ENCODE results near the gene TET3. TPM values are rescaled to one million over a fixed set of nuclear protein-coding genes. Genes with fewer than 3 reads are reported as not detected.
A peak's percentile ranks its signal among the peaks of the same experiment; 100 is the strongest.

Gene TET3
- total and polyA plus RNA-seq, 9 of the 15 experiments (the other 6 are each of a cell fraction or from before 2014, with no cell fraction given): 0.35 to 16.3 (median 5.5) TPM

DNA sequence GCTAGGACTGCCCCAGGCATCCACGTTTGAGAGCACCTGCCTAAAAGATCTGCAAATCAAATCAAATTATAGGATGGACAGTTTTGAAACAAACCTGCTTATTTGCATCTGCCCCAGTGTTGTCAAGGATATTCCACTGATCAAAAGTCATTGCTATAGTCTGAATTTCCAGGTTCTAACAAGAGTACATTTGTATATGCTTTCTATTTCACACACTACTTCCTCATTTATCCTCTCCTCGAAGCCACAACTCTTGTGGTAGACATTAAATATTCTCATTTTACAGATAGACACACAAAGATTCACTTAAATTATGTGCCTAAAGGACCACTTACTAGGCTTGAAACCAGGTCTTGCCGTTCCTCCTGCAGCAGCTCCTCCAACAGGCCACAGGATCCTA lies 11.9 kb upstream of the TET3 start (continued):
- TF ChIP-seq FOXK2 (conservative IDR thresholded peaks at IDR 0.05 in 1 of 2, IDR thresholded peaks at IDR 0.05 in 1 of 2; ENCODE audit: low read depth in 2 of 2): no peak
- TF ChIP-seq ELF4 (CRISPR knock-in tag; IDR thresholded peaks at IDR 0.05): no peak
- TF ChIP-seq, protein P1, sequence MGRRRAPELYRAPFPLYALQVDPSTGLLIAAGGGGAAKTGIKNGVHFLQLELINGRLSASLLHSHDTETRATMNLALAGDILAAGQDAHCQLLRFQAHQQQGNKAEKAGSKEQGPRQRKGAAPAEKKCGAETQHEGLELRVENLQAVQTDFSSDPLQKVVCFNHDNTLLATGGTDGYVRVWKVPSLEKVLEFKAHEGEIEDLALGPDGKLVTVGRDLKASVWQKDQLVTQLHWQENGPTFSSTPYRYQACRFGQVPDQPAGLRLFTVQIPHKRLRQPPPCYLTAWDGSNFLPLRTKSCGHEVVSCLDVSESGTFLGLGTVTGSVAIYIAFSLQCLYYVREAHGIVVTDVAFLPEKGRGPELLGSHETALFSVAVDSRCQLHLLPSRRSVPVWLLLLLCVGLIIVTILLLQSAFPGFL (CRISPR knock-in tag; IDR thresholded peaks at IDR 0.05): no peak

GRCh38 chr2:73975731-73976130 lies 9.0 kb upstream of the TET3 start:
- no peak for FAIRE-seq
- Histone ChIP-seq H2AFZ (ENCODE audit: low read depth, low read length) (no peak overlapping the region), H3K36me3 (ENCODE audit: control insufficient read depth, insufficient read depth, low read length) (peaks cover 2% of the 10 kb centered on the region; the same call in 1 of the 3 replicates), H3K4me2 (ENCODE audit: insufficient read depth, low read length) (no peak overlapping the region), H3K4me1 (replicated peaks in 1 of 2; ENCODE audit: control insufficient read depth in 2 of 2, insufficient read depth in 2 of 2, low read length in 2 of 2) (peaks cover 26 to 41% of the 10 kb centered on the region in 2 experiments), H3K79me2 (ENCODE audit: control insufficient read depth, insufficient read depth, low read length) (peaks cover 18% of the 10 kb centered on the region; the same call in 1 of the 3 replicates), H3K27me3 (ENCODE audit: control insufficient read depth in 2 of 2, insufficient read depth in 2 of 2, low read length in 2 of 2) (no peaks in the 10 kb centered on the region), H3K9me1 (ENCODE audit: control insufficient read depth, insufficient read depth, low read length) (no peaks in the 10 kb centered on the region), H3K27ac (ENCODE audit: extremely low read depth, low read depth, low read length) (no peak overlapping the region), H3K4me3 (no peak overlapping the region), H3K9ac (ENCODE audit: insufficient read depth in 1 of 2, low read depth in 2 of 2, low read length in 2 of 2) (no peak overlapping the region), H4K20me1 (replicated peaks; ENCODE audit: control insufficient read depth, insufficient read depth, low read length) (no peaks in the 10 kb centered on the region), H3K9me3 (replicated peaks; ENCODE audit: control insufficient read depth, insufficient read depth, low read depth, low read length) (no peaks in the 10 kb centered on the region)
- no TSS peak for BruUV-seq (replicated peaks)
- ChIA-PET CTCF (ENCODE audit: low intra/inter-chr PET ratio) (no interaction called here), POLR2A (interaction anchor here (0.6 to 1.7 kb wide), 3 partner anchors 12 to 206 kb away, joined by 3 to 8 read pairs (median 3); no protein-coding TSS in a partner anchor)
- TF ChIP-seq ZNF146 (CRISPR knock-in tag; IDR thresholded peaks at IDR 0.05; ENCODE audit: unreplicated experiment) (no peak), SPI1 (IDR thresholded peaks at IDR 0.05; ENCODE audit: borderline replicate concordance, low read depth, low read length) (0 out of 2 replicates have a peak, but pooled peaks have one; percentile 18)
- WGBS (ENCODE audit: insufficient coverage, low coverage, missing lambda C conversion rate): 85% methylated on average over 3 of the region's 3 CpGs
- in situ Hi-C loops (cut with MboI) (no loop called here), intact Hi-C loops (cut with micrococcal nuclease) (no loop called here)
- no peak for ATAC-seq
- no peak for DNase-seq (ENCODE audit: extremely low read depth in 1 of 4, low spot score in 3 of 4)

All from K562 (cell line).